HEK293 (cell line): ENCODE results near the gene PEX6.

Experiments used
- CTCF ChIP-seq: fragments of 450-650 bp; formaldehyde crosslinking; IDR thresholded peaks from 2 replicates; pipeline ENCODE4 v1.5.1; 2016; ENCODE audit warnings: missing biosample characterization, missing genetic modification characterization
- REST ChIP-seq: fragments of 450-650 bp; formaldehyde crosslinking; IDR thresholded peaks from 2 replicates; pipeline ENCODE4 v1.5.1; 2016; ENCODE audit warnings: missing biosample characterization, missing genetic modification characterization
- YY1 ChIP-seq: fragments of 450-650 bp; formaldehyde crosslinking; IDR thresholded peaks from 2 replicates; pipeline ENCODE4 v1.5.1; 2018; ENCODE audit warnings: missing biosample characterization, missing genetic modification characterization
- ZBTB11 ChIP-seq: fragments of 450-650 bp; formaldehyde crosslinking; conservative IDR thresholded peaks from 2 replicates; pipeline ENCODE4 v1.5.1; 2016; ENCODE audit warnings: low read depth, missing biosample characterization, missing genetic modification characterization
- ZNF24 ChIP-seq: fragments of 450-650 bp; formaldehyde crosslinking; IDR thresholded peaks from 2 replicates; pipeline ENCODE4 v1.5.1; 2016; ENCODE audit warnings: missing biosample characterization, missing genetic modification characterization
- ZNF561 ChIP-seq: fragments of 450-650 bp; IDR thresholded peaks from 2 replicates; pipeline ENCODE4 v1.5.1; 2018; ENCODE audit warnings: missing biosample characterization, missing genetic modification characterization, borderline replicate concordance
- ZNF837 ChIP-seq: fragments of 450-650 bp; formaldehyde crosslinking; IDR thresholded peaks from 2 replicates; pipeline ENCODE4 v1.5.1; 2016; ENCODE audit warnings: missing biosample characterization, missing genetic modification characterization
- ZSCAN30 ChIP-seq: fragments of 450-650 bp; IDR thresholded peaks from 2 replicates; pipeline ENCODE4 v1.5.1; 2018; ENCODE audit warnings: missing biosample characterization, mild to moderate bottlenecking, missing genetic modification characterization, moderate library complexity

GRCh38 chr6:42938987-42939809 is 39.8 kb downstream of the PEX6 start:
- no peak for TF ChIP-seq CTCF (tag by site-specific recombination)
- no peak for TF ChIP-seq YY1 (tag by site-specific recombination)
- no peak for TF ChIP-seq ZBTB11
- no peak for TF ChIP-seq ZNF24 (tag by site-specific recombination)
- TF ChIP-seq ZNF561 (tag by site-specific recombination): no peak
- TF ChIP-seq ZSCAN30: no peak
- TF ChIP-seq ZNF837: no peak
- TF ChIP-seq REST: no peak
